UCSD-AML1 (cell line): Measurements from ENCODE around the gene GRIN2C.

Source experiments
- DNase-seq: peaks from one replicate; lab custom pipeline; 2025; ENCODE audit not compliant: unreplicated experiment; lab: John Stamatoyannopoulos, UW

Gene GRIN2C

DNA sequence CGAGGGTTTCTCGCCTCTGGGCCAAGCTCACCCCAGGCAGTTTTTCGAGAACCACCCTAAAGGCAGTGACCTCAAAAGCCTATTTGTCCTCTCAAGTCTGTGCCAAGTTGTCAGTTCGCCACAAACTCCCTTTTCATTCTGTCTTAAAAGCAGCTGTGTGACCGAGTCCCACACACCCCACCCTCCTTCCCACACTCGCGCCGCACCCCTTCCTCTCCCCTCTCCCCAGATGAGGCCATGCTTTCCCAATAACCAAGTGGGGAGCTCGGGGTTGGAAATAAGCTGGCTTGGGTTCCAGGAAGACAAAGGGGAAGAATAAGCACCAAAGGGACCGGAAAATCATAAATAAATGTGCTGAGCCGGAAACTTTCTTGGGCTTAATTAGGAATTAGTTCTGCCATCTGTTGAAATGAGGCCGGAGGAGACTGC lies 36.7 kb downstream of the GRIN2C start:
- no peak for DNase-seq

DNA sequence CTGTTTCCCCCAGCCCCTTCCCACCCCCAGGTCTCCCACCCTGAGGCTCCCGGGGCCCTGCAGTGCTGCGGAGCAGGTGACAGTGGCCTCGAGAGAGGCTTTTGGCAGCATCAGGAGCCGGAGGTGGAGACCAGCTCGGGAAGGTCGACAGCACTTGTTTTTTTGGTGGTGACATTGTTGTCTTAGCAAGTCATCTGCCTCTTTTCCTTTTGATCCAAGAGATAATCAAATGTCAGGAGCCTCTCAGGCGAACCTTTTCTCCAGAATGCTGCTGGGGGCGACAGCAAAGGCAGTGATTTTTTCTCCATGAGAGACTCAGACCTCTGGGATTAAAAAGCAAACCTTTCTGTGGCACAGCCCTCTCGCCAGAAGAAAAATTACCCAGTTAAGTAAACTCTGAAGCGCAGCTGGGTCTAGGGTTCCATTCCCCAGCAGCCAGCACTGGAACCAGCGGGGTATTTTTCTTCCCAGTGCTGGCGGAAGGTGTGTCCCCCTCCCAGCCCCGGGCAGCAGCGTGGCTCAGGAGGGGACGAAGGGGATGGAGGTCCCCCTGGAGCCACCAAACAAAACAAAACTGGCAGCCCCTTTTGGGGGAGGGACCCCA lies 37.2 kb downstream of the GRIN2C start:
- DNase-seq, result no peak

DNA sequence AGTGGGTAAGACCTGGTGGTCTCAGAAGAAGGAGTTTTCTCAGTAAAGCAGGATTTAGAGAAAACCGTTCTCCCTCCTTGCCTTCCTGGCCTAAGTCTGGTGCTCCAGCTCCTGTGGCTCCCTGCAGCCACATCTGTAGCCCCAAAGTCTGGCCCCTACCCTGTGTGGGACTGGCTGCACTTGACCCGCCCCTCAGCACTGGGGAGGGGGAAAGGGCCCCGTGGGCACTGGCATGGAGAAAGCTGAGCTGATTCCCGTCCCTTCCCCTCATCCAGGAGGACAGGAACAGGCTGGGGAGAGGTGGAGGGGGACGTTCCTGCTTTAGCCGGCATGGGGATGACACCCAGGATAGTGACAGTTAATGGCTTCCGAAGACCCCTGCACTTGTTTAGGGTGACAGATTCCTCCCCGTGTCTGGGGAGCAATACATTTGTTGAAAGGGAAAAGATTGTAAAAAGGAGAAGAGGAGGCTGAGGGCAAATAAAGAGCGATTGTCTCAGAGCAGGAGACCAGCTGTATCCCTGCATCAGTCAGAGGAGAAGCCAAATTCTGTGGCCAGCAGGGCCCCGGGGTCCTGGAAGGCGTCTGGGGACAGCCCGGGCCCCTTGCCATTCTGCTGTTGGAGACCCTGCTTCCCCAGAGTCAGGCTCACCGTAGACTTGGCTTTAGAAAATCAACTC lies 37.9 kb downstream of the GRIN2C start:
- no peak for DNase-seq

DNA sequence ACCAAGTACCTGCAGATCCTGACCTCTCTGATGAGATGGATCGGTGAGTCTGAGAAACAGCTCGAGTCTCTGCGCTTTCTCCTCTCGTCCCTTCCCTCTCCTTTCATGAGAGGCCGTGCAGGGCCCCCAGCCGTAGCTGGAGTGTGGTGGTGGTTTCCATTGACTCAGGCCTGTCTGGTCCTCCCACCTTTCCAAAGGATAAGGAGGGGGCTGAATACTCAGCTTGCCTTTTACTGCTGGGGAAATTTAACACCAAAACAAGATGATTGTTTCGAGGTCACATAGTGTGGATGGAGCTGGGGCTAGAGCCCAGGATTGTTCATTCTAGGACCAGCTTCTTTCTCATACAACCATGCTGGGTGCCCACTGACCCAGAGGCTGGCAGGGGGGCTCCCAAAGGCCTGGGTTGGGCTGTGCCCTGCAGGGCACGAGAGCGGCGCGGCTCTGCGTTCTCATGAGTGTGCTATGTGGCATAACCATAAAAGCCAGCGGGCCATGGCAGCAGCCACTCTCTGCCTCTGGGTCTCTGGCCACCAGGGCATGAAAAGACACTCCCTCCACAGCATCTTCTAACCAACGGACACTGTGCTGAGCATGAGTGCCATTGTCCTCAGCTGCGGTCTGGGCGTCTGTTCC lies 39.8 kb downstream of the GRIN2C start:
- no peak for DNase-seq

DNA sequence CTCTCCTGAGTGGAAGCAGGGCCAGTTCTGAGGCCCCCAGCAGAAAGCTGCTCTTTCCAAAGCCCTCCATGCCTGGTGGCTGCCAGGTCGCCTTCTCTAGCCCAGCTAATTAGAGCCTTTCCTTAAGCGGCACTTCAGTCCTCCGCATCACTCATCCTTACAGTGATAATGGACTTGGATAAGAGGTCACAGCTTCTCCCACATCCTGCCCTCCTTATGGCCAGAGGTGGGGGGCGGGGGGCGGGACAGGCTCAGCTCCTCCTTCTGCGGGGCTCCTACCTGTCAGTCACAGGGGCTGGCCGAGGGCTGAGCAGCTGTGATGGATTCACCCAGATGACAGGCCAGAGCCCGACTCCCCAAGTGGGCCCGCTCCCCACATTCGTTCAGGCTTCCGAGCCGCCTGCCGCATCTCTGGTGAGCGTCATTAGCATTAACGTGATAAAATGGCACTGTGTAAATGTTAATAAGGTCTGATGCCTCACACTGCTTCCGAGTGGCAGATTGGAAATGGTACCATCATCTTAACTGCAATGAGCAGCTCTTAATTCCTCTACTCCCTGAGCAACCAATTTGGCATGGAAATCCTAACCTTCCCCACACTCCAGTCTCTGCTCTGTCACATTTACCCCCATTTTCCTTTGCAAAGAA lies 41.3 kb downstream of the GRIN2C start:
- DNase-seq, result no peak

DNA sequence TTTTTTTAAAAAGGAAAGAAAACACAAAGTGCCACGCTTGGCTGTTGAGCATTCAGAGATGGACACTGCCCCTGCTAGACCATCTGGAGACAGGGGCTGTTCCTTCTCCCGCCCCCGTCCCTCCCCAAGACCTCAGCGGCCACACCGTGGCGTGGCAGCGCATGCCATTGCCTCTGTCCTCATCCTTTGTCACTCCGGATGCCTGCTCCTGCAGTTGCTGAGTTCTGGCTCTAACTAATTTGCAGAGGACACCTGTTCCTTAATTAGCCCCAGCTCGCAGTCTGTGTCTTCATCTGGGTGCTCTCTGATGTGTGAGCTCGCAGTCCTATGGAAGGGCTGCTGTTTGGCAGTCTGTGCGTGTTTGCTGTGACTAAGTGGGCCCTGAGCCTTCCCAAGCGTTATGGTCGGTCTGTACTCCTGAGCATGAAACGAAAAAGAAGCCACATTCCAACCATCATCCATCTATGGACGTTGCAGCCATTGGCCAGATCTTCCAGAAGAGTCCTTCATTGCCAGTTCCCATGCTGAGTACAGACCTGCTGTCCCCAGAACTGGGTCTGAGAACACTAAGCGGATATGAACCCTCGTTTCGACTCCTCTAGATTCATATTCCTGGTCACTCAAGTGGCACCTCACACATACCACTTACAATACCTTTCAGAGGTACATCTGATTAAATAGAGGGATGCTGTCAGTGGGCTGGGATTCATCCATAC lies 42.6 kb downstream of the GRIN2C start:
- DNase-seq, result no peak

DNA sequence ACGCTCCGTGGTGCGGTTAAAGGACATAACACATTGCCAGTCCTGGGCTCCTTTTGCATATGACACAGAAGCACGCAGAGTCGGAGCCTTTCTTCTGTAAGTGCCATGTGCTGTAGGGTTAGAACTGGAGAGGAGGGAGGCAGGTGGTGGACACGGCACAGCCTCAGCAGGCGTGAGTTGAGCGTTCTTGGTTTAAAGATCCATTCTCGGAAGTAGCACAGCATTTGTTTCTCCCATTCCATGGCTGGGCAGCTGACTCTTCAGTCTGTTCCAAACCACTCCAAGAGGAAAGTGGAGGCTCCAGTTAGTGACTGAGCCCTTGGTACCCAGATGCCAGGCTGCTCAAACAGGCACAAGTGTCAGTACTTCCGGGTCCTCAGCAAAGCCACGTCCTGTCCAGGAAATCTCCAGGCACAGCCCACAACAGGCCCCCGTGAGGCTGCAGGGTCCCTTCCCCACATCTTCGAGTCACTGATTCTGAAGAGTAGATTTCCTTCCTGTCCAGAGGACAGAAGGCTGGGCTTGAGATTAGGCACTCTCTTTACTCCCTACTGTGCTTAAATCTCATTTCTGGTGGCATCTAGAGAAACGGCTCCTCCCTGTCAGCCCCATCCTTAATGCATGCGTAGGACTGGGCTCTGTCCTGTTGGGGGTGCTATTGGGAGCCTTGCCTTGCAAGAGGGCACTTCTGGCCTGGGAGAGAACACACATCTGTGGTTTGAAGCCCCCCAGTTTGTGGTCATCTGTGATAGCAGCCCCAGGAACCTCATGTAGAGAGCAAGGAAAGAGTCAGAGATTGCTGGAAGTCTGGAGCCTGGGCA lies 43.9 kb downstream of the GRIN2C start:
- DNase-seq, result peak; percentile 63

DNA sequence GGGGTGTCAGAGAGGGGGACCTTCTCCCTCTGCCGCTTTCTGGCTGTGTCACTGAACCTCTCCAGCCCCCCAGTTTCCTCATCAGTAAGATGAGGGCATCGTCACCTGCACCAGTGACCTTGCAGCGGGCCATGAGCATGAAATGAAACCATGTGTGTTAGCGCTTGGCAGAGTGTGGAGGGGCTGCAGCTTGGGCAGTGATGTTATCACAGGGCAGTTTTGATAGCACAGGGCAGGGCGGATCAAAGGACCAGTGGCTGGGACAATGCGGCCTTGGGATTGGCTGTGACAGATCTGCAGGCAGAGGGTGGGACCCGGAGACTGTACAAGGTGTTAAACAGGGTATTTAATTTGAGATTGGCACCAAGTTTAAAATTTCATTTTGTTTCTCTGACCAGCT lies 44.6 kb downstream of the GRIN2C start:
- no peak for DNase-seq

DNA sequence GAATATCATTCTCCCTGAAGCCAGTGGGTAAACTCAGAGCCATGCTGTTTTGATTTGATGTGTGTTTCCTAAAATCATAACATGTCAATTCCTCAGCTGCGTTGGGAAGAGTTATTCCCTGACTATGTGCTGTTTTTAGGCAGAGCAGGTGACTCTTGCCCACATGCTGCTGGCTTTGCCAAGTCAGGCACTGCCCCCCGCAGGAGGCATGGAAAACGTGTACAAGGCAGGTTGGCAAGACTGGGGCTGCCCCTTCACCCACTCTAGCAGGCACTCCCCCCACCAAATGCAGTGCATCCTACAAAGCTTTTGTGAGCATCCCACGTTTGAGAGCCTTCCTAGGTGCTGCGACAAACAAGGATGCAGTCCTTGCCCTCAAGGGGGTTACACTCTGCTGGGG lies 45.2 kb downstream of the GRIN2C start:
- peak; percentile 20 for DNase-seq

DNA sequence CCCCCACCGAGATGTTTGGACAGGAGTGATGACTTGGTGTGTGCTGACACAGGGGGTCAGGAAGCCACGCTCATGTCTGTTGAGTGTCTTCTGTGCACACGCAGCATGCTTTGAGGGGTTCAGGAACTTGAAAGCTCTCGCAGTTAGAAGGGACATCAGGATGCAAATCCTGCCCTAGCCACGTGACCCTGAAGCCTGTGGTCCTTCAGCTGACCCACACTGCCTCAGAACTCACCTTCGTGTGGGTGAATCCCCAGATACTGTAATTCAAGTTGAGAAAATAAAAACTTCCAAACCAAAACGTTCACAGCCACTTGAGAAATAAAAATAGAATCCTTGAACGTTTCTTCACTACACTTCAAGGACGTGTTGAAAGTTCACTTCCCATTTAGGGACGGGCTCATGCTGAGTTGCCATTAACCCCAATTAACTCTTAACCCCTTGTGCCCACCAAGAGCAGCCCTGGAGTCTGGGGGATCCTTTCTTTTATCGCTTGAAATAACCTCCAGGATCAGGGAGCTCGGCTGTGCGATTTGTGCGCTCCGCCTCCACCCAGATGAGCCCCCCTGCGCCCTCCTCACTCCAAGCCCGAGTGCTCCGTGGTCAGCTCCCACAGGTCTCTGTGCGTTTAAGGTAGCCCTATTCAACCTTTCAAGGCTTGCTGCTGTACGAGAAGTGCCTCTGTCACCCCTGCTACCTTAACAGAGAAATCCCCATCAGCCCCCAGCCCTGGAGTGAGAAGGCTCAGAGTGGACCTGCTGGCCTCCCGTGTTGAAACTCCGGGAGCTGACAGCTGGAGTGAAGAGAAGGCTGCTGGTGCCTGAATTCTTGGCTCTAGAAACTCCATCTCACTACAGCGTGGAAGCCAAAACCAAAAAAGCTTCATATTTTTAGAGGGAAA lies 47.3 kb downstream of the GRIN2C start:
- DNase-seq, result peak; percentile 20

DNA sequence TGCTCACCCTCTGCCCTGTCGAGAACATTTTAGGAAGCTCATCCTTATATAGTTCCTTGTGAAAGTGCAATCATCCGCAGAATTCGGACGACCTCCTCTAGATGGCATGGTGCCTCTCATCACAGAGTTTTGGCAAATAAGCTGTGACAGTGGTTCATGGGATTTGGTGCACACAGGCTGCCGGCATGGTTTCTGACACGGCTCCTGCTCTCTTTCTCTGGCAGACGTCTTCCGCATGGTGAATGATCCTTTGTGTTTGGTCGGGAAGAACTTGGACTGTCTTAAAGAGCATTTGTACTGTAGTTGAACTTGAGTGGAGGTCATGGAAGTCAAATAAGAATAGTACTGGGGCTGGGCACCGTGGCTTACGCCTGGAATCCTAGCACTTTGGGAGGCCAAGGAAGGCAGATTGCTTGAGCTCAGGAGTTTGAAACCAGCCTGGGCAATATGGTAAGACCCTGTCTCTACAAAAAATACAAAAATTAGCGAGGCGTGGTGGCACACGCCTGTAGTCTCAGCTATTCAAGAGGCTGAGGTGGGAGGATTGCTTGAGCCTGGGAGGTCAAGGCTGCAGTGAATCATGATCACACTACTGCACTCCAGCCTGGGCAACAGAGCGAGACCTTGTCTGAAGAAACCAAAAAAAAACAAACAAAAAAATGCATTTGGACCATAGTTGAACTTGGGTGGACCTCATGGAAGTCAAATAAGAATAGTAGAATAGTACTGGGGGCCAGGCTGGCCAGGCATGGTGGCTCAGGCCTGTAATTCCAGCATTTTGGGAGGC lies 48.8 kb downstream of the GRIN2C start:
- no peak for DNase-seq

DNA sequence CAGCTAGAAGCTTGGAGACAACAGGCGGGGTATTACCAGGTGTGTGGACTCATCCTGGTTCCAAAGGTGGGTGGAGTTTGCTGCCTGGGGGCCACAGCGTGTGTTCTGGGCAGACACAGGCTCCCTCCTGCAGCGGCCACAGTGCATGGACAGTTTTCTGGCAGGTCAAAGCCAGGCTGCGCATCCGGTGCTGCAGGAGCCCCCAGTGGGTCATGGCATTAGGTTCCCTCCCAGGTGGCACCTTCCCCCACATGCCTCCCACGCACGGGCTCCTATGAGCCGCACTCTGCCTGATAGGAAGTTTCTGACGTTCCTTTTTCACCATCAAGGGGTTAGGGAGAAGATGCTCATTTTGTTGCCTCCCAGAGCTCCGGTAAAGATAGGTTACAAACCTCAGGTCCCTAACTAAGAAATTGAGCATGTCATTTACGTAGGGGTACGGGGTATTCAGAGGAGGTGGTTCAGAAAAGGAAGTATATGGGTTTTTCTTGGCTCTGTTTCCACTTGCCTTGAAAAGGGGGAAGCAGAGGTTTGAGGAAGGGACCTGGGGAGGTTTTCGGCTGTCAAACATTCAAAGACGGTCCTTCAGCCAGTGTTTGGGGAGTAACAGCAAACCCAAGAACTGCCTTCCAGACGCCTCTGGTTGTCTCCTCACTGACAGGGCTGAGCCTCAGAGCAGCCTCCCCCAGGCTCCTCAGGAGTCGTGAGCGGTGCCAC lies 50.8 kb downstream of the GRIN2C start:
- DNase-seq, result peak; percentile 28

DNA sequence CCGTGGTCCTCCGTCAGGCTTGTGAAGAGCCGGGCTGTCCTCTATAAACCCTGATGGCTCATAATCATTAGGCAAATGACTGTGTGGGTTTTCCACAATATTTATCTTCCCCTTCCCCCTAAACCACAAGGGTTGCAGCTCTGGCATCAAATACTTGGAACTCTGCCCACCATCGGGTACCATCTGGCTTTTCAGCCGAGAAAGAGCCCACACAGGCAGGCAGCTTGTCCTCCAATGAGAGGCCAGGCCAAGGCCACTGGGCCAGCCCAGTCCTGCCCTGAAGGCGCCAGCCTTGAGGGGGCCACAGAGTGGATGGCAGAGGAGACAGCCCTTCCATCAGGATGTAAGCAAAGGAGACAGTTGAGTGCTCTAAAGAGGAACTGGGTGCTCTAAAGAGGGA lies 51.8 kb downstream of the GRIN2C start:
- DNase-seq, result peak; percentile 18

DNA sequence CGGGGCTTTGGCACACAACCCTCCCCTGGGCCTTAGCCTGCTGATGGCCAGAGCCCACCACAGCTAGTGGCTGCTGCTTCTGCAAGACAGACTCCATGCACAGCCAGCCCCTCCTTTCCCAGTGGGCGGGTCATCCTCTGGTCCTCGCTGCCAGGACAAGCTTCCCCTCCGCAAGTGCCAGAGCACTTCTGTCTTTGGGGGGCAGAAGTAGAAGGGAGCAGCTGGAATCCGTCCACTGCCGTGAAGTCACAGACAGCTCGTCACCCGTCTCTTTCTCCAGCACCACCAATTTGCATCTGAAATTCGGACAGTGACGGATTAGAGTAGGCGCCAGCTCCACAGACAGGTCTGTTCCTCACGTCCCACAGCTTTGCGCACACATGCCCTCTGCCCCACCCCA lies 52.2 kb downstream of the GRIN2C start:
- DNase-seq, result no peak

DNA sequence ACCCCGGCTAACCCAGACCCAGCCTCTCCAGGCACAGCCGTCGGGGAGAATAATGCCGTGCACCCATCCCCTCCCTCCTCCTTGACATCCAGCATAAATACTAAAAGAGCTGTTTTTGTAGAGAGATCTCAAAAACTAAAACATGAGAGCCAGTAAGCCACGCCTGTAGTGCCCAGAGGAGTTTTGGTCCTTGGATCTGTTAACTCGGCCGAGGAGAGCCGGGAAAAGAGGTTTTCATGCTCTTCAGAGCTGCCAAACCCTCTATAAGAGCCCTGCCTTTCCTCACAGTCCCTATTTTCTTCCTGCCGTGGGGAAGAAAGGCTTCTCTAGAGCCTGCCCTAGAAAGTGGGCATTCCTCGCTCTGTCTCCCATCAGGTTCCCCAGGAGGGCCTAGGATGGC lies 53.4 kb downstream of the GRIN2C start:
- no peak for DNase-seq

DNA sequence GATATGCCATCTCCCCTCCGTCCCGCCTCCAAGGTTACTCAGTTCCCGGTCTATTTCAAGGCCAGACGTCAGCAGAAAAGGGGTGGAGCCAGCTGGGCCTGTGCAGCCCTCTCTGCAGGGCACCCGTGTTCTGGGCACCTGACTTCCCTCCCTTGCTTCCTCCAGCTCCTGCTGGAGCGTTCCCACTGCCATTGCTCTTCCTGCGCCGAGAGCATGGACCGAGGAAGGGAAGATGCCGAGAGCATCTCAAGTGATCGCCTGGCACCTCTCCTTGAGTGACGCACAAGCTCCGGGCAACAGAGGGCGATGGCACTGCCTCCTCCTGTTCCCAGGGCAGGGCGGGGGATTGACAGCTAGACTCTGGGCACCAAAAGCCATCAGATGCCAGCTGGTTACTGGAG lies 54.1 kb downstream of the GRIN2C start:
- DNase-seq, result no peak

DNA sequence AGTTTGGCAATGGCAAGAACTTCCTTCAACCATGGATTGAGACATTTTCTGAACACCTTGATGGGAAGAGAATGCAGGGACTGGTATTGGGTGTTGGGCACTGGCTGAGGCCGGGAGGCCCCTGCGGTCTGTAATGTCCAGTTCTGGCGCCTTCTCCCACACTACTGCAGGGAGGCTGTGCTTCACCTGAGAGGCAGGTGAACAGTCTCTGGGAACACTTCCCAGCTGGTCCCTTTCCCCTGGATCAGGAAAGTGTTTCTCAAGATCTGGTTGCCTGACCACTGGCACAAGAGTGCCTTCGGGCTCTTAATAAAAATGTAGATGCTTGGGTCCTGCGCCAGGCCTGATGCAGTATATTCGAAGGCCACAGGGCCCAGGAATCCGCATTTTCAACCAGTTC lies 55.0 kb downstream of the GRIN2C start:
- no peak for DNase-seq

DNA sequence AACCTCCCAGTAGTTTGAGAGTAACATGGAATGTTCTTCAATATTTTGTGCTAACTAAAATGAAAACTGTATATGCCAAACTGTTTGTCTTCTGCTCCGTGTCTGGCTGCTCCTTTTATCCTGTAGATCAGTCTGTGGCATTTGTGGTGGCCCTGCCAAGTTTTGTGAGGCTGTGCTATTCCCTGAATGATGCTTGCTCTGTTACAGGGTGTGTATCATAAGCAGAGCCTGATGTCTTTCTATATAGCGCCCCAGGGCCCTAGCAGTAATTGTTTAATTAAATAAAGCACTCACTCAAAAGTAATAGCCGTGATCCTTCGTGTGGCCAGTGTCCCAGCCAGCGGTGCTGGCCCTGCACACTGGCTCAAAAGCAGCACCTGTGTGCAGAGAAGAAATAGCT lies 55.7 kb downstream of the GRIN2C start:
- DNase-seq, result no peak
